ENCODE results near the gene NLGN1. TPM values are rescaled to one million over a fixed set of nuclear protein-coding genes. Genes with fewer than 3 reads are reported as not detected.

The NLGN1 gene
- total and polyA plus RNA-seq, 2 of the 8 experiments (the other 6 are each of a cell fraction or from before 2014, with no cell fraction given) = 7.8 to 14.8 TPM

- Histone ChIP-seq H3K14ac (ENCODE audit: insufficient read length) (no peak overlapping the region), H4K5ac (ENCODE audit: insufficient read length, low read depth, low read length) (no peak overlapping the region), H3K56ac (replicated peaks; ENCODE audit: insufficient read length, low read depth, low read length) (no peak overlapping the region), H4K8ac (ENCODE audit: extremely low read depth, insufficient read depth, low read length) (no peak overlapping the region), H3K79me2 (ENCODE audit: control insufficient read depth in 1 of 2, insufficient read depth in 2 of 2, low read length in 2 of 2) (no peaks in the 10 kb centered on the region), H3K4me2 (ENCODE audit: insufficient read depth in 1 of 2, low read depth in 2 of 2, low read length in 2 of 2) (no peak overlapping the region), H2AFZ (ENCODE audit: low read length) (peak overlapping the region; percentile 43; the same call in 1 of the 2 replicates), H2BK15ac (ENCODE audit: low read length) (no peak overlapping the region), H4K20me1 (replicated peaks in 1 of 2; ENCODE audit: control insufficient read depth in 1 of 2, insufficient read depth in 2 of 2, low read length in 2 of 2) (no peaks in the 10 kb centered on the region), H2AK5ac (ENCODE audit: low read depth, low read length) (no peak overlapping the region), H3K4ac (replicated peaks; ENCODE audit: insufficient read length, low read depth, low read length) (no peak overlapping the region), H3K4me3 (ENCODE audit: extremely low read depth in 1 of 4, insufficient read depth in 2 of 4, low read depth in 3 of 4, low read length in 4 of 4) (no peak overlapping the region), H3K79me1 (ENCODE audit: low read depth, low read length) (no peaks in the 10 kb centered on the region), H2BK12ac (ENCODE audit: low read depth, low read length) (no peak overlapping the region), H3K9ac (replicated peaks in 1 of 4; ENCODE audit: extremely low read depth in 1 of 4, low read depth in 3 of 4, low read length in 3 of 4) (no peak overlapping the region), H3K18ac (ENCODE audit: extremely low read depth, low read length) (no peak overlapping the region), H3K9me3 (ENCODE audit: insufficient read depth in 2 of 2, low read depth in 1 of 2, low read length in 1 of 2) (no peaks in the 10 kb centered on the region), H3K4me1 (replicated peaks in 1 of 4; ENCODE audit: control insufficient read depth in 3 of 4, insufficient read depth in 4 of 4, low read length in 3 of 4) (no peaks in the 10 kb centered on the region), H3K23me2 (ENCODE audit: low read depth, low read length) (no peaks in the 10 kb centered on the region), H2BK20ac (ENCODE audit: low read length) (no peak overlapping the region), H2BK5ac (ENCODE audit: low read depth, low read length) (no peak overlapping the region), H3K27me3 (replicated peaks in 1 of 4; ENCODE audit: control insufficient read depth in 3 of 4, extremely low read depth in 1 of 4, insufficient read depth in 3 of 4, low read length in 3 of 4) (no peaks in the 10 kb centered on the region), H4K91ac (replicated peaks; ENCODE audit: insufficient read length, low read length) (no peak overlapping the region), H3K23ac (ENCODE audit: insufficient read length) (no peak overlapping the region), H3K36me3 (ENCODE audit: control insufficient read depth in 2 of 4, insufficient read depth in 4 of 4, low read length in 3 of 4) (no peaks in the 10 kb centered on the region), H3K27ac (ENCODE audit: low read depth, low read length) (no peak overlapping the region), H2BK120ac (replicated peaks; ENCODE audit: low read depth, low read length) (no peak overlapping the region)
- FAIRE-seq = no peak
- CTCF ChIA-PET (ENCODE audit: partially characterized antibody) = interaction anchor here (0.6 kb wide), 1 partner anchor 296 kb away, joined by 3 read pairs; no protein-coding TSS in a partner anchor
- 45% methylated on average over 2 of the region's 2 CpGs; no CpG with 5 or more reads in 1 of the 2 experiments for WGBS, 2 experiments (ENCODE audit: extremely low coverage in 1 of 2, insufficient coverage in 1 of 2, insufficient read length in 1 of 2, insufficient replicate concordance in 2 of 2, low coverage in 1 of 2, low lambda C conversion rate in 2 of 2, missing lambda C conversion rate in 1 of 2)
- POLR2A ChIA-PET (ENCODE audit: partially characterized antibody) = no interaction called here
- no peak for DNase-seq (ENCODE audit: low read depth in 1 of 2, low spot score in 2 of 2)
- no peak for TF ChIP-seq EGR1 (IDR thresholded peaks at IDR 0.05; ENCODE audit: borderline replicate concordance, low read depth, low read length)
- TF ChIP-seq SIX5 (IDR thresholded peaks at IDR 0.05; ENCODE audit: low read depth, low read length) = no peak
- TF ChIP-seq YY1 (IDR thresholded peaks at IDR 0.05; ENCODE audit: low read depth, low read length) = no peak
- no peak for TF ChIP-seq GTF2F1 (IDR thresholded peaks at IDR 0.05; ENCODE audit: borderline replicate concordance, low read depth, low read length)
- no peak for TF ChIP-seq CEBPB (IDR thresholded peaks at IDR 0.05; ENCODE audit: low read depth, low read length)
- no peak for TF ChIP-seq E2F6 (IDR thresholded peaks at IDR 0.05)
- TF ChIP-seq CTCF (IDR thresholded peaks at IDR 0.05; ENCODE audit: control extremely low read depth in 1 of 3, insufficient read depth in 1 of 3, low read depth in 1 of 3, low read length in 3 of 3) = no peak
- no peak for TF ChIP-seq EZH2 (IDR thresholded peaks at IDR 0.05; ENCODE audit: low read depth, low read length, severe bottlenecking)
- no peak for TF ChIP-seq POU5F1 (IDR thresholded peaks at IDR 0.05; ENCODE audit: low read depth, low read length)
- TF ChIP-seq ATF3 (IDR thresholded peaks at IDR 0.05; ENCODE audit: insufficient read depth, low read depth, low read length) = no peak
Observed at GRCh38 chr3:174303907-174304560, 906.5 kb downstream of the NLGN1 start.
